Bronchial epithelial cell (primary cell): Measurements from ENCODE around the gene AKAIN1. TPM values are rescaled to one million over a fixed set of nuclear protein-coding genes. Genes with fewer than 3 reads are reported as not detected.

ENCODE experiments used
- DNase-seq: peaks from one replicate; pipeline ENCODE4 v3.0.0-alpha.2; 2010; ENCODE audit warnings: low read depth
- FAIRE-seq: peaks from 2 replicates; lab custom pipeline; 2011; peaks lifted over from hg19 to GRCh38; lab: Jason Lieb, UNC
- H3K27me3 ChIP-seq: 2 replicates; pipeline ENCODE4 v1.5.1; 2011; ENCODE audit warnings: low read length; ENCODE audit not compliant: control insufficient read depth, insufficient read depth
- H3K36me3 ChIP-seq: 2 replicates; pipeline ENCODE4 v1.5.1; 2011; ENCODE audit warnings: low read length; ENCODE audit not compliant: control insufficient read depth, insufficient read depth
- H3K4me3 ChIP-seq: 2 replicates; pipeline ENCODE4 v1.5.1; 2011; ENCODE audit warnings: mild to moderate bottlenecking, low read depth, low read length, control low read depth
- total RNA-seq: library from RNA; depleted of rRNA; stranded (reverse); fragments of >200 nt; gene quantifications from 2 replicates; pipeline ENCODE4 v1.2.1, GENCODE V29; 2014
- TF ChIP-seq, protein P1 (sequence below): IDR thresholded peaks from 2 replicates; pipeline ENCODE4 v1.5.1; 2011; ENCODE audit warnings: mild to moderate bottlenecking, moderate library complexity, low read length, control low read depth, inconsistent platforms; ENCODE audit not compliant: insufficient read depth, severe bottlenecking

Gene AKAIN1
- total RNA-seq, 1 donor from 2014 or later = not detected

DNA sequence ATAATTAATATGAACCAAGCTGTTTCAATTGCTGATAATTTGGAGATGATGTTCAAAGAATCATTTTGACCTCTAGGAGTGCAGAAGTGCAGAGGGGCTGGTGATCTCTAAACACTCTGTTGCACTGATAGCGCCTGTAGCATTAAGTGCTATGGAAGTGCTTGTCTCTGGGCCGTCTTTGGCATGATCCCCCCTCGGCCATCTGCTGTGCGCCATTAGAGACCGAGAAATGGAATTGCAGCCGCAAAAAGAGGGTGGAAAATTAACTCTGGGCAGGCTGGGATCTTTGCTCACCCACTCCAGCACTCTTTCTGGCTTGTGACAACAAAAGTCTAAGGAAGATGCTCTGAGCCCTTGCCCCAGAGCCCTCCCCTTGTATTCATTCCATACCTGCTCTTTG lies 23.4 kb downstream of the AKAIN1 start:
- FAIRE-seq (no peak), DNase-seq (no peak)
- Histone ChIP-seq H3K4me3 (no peak overlapping the region), H3K27me3 (no peaks in the 10 kb centered on the region), H3K36me3 (no peaks in the 10 kb centered on the region)
- TF ChIP-seq, protein P1, sequence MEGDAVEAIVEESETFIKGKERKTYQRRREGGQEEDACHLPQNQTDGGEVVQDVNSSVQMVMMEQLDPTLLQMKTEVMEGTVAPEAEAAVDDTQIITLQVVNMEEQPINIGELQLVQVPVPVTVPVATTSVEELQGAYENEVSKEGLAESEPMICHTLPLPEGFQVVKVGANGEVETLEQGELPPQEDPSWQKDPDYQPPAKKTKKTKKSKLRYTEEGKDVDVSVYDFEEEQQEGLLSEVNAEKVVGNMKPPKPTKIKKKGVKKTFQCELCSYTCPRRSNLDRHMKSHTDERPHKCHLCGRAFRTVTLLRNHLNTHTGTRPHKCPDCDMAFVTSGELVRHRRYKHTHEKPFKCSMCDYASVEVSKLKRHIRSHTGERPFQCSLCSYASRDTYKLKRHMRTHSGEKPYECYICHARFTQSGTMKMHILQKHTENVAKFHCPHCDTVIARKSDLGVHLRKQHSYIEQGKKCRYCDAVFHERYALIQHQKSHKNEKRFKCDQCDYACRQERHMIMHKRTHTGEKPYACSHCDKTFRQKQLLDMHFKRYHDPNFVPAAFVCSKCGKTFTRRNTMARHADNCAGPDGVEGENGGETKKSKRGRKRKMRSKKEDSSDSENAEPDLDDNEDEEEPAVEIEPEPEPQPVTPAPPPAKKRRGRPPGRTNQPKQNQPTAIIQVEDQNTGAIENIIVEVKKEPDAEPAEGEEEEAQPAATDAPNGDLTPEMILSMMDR = no peak

DNA sequence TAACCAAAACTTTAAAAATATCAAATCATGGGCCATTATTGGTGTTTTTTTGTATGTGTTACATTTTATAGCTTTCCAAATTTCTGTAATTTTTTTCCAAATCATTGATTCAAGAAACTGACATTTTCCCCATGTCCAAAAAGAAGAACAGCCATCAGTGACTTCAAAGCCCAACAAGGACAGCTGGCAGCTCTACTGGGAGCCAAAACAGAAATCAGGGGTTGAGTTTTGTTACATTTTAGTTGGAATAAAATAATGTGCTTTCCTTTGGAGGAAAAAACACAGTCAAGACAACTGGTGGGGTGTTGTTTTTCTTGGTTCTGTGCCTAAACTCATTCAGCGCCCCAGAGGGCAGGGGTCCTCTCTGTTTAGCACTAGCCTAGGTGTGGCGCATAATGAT lies 23.8 kb downstream of the AKAIN1 start:
- Histone ChIP-seq H3K36me3 (no peaks in the 10 kb centered on the region), H3K27me3 (no peaks in the 10 kb centered on the region), H3K4me3 (no peak overlapping the region)
- TF ChIP-seq, protein P1 = no peak
- DNase-seq = no peak
- FAIRE-seq = no peak

DNA sequence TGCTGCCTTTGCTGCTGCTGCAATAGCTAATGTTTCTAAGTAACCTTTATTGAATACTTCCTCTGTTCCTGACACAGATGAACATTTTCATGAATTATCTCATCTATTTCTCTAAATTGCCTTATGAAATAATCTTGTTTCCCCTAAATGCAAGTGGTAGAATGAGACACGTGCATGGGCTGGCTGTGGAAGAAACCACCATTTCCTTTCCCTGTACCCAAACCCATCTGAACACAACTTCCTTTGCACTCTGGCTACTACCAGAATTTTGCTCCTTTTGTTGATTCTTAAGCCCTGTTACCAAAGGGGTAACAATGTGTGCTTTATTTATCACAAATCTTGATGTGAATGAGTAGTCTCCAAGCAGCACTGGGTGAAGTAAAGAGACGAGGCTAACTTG lies 29.2 kb downstream of the AKAIN1 start:
- no peak for FAIRE-seq

DNA sequence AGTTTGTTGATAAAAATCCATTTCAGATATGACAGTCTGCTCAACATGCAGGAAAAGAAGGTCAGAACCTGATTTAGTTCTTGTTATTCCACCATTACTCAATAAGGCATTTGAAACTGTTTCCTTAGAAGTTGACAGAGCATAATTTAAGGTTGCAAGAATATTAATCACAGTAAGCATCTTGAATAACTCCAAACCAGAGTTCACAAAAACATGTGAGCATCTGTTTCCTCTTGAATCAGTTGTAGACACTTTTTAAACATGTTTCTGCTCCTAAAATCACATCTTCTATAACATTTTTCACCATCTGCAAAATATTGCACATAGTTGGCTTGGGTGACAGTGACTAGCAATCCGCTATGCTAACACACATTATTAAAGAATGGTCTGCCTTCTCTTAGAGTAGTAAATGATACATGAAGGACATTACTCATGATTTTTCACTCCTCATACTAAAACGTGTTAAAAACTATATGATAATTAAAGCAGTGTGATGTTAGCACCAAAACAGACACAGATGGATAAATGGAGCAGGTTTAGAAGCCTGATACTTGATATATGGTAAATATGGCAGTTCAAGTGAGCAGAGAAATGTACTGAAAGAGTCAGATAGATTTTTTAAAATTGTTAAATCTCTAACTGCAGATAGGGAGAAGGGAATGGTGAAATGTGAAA lies 30.3 kb downstream of the AKAIN1 start:
- Histone ChIP-seq H3K27me3 (no peaks in the 10 kb centered on the region), H3K4me3 (no peak overlapping the region), H3K36me3 (no peaks in the 10 kb centered on the region)
- TF ChIP-seq, protein P1 = no peak
- no peak for DNase-seq
- no peak for FAIRE-seq

More for the DNA sequence above, 29.2 kb downstream of the AKAIN1 start:
- TF ChIP-seq, protein P1 = no peak
- no peak for DNase-seq
- Histone ChIP-seq H3K4me3 (no peak overlapping the region), H3K27me3 (no peaks in the 10 kb centered on the region), H3K36me3 (no peaks in the 10 kb centered on the region)

DNA sequence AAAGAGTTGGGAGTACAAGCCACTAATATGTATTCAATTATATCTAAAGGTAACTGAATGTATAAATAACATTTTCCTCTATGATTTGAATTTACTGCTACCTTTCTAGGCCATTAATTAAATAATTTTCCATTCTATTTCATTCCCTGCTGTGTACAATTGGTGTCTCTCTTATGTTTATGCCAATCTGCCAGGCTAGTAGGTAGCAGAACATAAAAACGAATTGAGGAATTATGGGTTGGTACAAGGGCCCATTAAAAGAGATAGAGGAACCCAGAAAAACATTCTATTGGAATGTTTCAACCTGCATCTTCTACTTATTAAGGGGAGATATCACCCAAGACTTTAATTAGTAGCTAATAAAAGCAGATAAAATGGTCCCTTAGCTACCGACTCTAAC lies 32.2 kb downstream of the AKAIN1 start:
- H3K36me3 ChIP-seq = no peaks in the 10 kb centered on the region
- DNase-seq (no peak), FAIRE-seq (no peak)
- H3K27me3 ChIP-seq = no peaks in the 10 kb centered on the region
- H3K4me3 ChIP-seq = no peak overlapping the region
- TF ChIP-seq, protein P1 = no peak

DNA sequence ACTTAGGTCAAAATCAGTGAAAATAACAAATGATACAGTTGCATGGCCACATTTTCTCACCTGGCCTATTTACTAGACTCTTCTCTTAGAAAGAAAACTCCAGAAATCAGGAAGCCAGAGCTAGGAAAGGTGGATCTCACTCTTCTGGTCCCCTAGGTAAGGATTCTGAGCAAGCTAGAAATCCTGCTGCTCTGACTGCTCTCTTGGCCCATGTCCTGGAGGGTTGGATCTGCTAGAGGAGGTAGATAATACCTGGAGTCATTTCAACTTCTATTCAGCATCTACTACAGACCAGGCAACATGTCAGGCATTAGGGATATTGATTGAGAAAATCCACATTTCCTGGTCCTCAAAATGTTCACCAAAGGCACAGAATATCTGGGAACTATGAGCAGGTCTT lies 34.9 kb downstream of the AKAIN1 start:
- TF ChIP-seq, protein P1 = no peak
- FAIRE-seq (no peak), DNase-seq (no peak)
- H3K27me3 ChIP-seq = no peaks in the 10 kb centered on the region
- no peaks in the 10 kb centered on the region for H3K36me3 ChIP-seq
- no peak overlapping the region for H3K4me3 ChIP-seq
